SK-N-SH (cell line): ENCODE results near the gene PCBD2. TPM values are rescaled to one million over a fixed set of nuclear protein-coding genes. Genes with fewer than 3 reads are reported as not detected.

Source experiments
- CTCF ChIA-PET: fragments of 300-600, 350-600 bp; formaldehyde crosslinking; extraction: SDS; loops from one replicate; lab custom pipeline; 2021; lab: Yijun Ruan, JAX
- POLR2A ChIA-PET: fragments of 350-600 bp; sonication (Branson Sonifier 250); formaldehyde crosslinking; extraction: SDS; loops from one replicate; lab custom pipeline; 2020; ENCODE audit warnings: antibody characterized with exemption, inconsistent platforms; lab: Yijun Ruan, JAX
- DNase-seq: peaks from one replicate; pipeline ENCODE4 v3.0.0; 2012
- H2AFZ ChIP-seq: fragments of 200-600 bp; sonication (generic); 2 replicates; pipeline ENCODE4 v1.8.1; 2016; ENCODE audit warnings: antibody characterized with exemption, mild to moderate bottlenecking, low read depth
- H3F3A ChIP-seq: fragments of 200-600 bp; sonication (generic); replicated peaks from 2 replicates; pipeline ENCODE3; 2016; ENCODE audit warnings: antibody characterized with exemption, mild to moderate bottlenecking; ENCODE audit not compliant: insufficient read depth
- H3K27ac ChIP-seq, 2 experiments: fragments of 200-500 bp in 1 of 2; fragments of 200-600 bp in 1 of 2; sonication (Bioruptor generic) in 1 of 2; sonication (generic), shearing (Covaris generic) in 1 of 2; 2 replicates each; pipeline versions ENCODE4 v1.5.1 to v1.6.1; 2014 to 2016; ENCODE audit warnings: low read depth in 2 of 2, inconsistent platforms in 1 of 2, low read length in 1 of 2, mild to moderate bottlenecking in 1 of 2, mixed read lengths in 1 of 2
- H3K27me3 ChIP-seq: fragments of 200-600 bp; sonication (generic), shearing (Covaris generic); 2 replicates; pipeline ENCODE4 v1.6.1; 2016; ENCODE audit warnings: mixed run types; ENCODE audit not compliant: insufficient read depth
- H3K36me3 ChIP-seq, 2 experiments: fragments of 200-500 bp in 1 of 2; fragments of 200-600 bp in 1 of 2; sonication (Bioruptor generic) in 1 of 2; sonication (generic) in 1 of 2; replicated peaks in 1 of 2; 2 replicates each; pipeline versions ENCODE3 to v1.5.1; 2014 to 2016; ENCODE audit warnings: low read length in 1 of 2, mild to moderate bottlenecking in 1 of 2; ENCODE audit not compliant: insufficient read depth in 2 of 2, control insufficient read depth in 1 of 2
- H3K4me1 ChIP-seq, 2 experiments: fragments of 200-500 bp in 1 of 2; fragments of 200-600 bp in 1 of 2; sonication (Bioruptor generic) in 1 of 2; sonication (generic), shearing (Covaris generic) in 1 of 2; 2 replicates each; pipeline versions ENCODE4 v1.5.1 to v1.6.1; 2014 to 2016; ENCODE audit warnings: low read depth in 1 of 2, low read length in 1 of 2, mixed run types in 1 of 2; ENCODE audit not compliant: insufficient read depth in 2 of 2, control insufficient read depth in 1 of 2
- H3K4me2 ChIP-seq: fragments of 200-600 bp; sonication (generic), shearing (Covaris generic); 2 replicates; pipeline ENCODE4 v1.6.1; 2017; ENCODE audit warnings: mixed run types
- H3K4me3 ChIP-seq, 2 experiments: fragments of 200-500 bp in 1 of 2; fragments of 200-600 bp in 1 of 2; sonication (Bioruptor generic) in 1 of 2; sonication (generic), shearing (Covaris generic) in 1 of 2; 2 replicates each; pipeline versions ENCODE4 v1.5.1 to v1.8.1; 2014 to 2016; ENCODE audit warnings: low read depth in 2 of 2, inconsistent platforms in 1 of 2, low read length in 1 of 2, mild to moderate bottlenecking in 1 of 2, mixed read lengths in 1 of 2, moderate library complexity in 1 of 2
- H3K79me2 ChIP-seq: fragments of 200-600 bp; sonication (generic); 2 replicates; pipeline ENCODE4 v1.8.1; 2017; ENCODE audit warnings: mild to moderate bottlenecking; ENCODE audit not compliant: insufficient read depth
- H3K9ac ChIP-seq: fragments of 200-600 bp; sonication (generic); 2 replicates; pipeline ENCODE4 v1.6.1; 2017; ENCODE audit warnings: mixed run types
- H3K9me2 ChIP-seq: fragments of 200-600 bp; sonication (generic); 2 replicates; pipeline ENCODE4 v1.6.1; 2017; ENCODE audit warnings: mixed run types
- H3K9me3 ChIP-seq: fragments of 200-600 bp; sonication (generic); 2 replicates; pipeline ENCODE4 v1.6.1; 2017; ENCODE audit warnings: mixed run types, mild to moderate bottlenecking, moderate library complexity
- H4K20me1 ChIP-seq: fragments of 200-600 bp; sonication (generic); 2 replicates; pipeline ENCODE4 v1.6.1; 2017; ENCODE audit warnings: mild to moderate bottlenecking, mixed run types; ENCODE audit not compliant: insufficient read depth
- ELF1 ChIP-seq: IDR thresholded peaks from 2 replicates; pipeline ENCODE4 v1.4.0; 2012
- EP300 ChIP-seq, 2 experiments: IDR thresholded peaks; 2 replicates each; pipeline versions ENCODE4 v1.4.0 to v1.6.1; 2012; ENCODE audit warnings: borderline replicate concordance in 1 of 2, low read depth in 1 of 2, low read length in 1 of 2
- EZH2phosphoT487 ChIP-seq: fragments of 200-600 bp; sonication (generic); IDR thresholded peaks from 2 replicates; pipeline ENCODE4 v1.6.1; 2017; ENCODE audit warnings: low read depth, mixed run types, mild to moderate bottlenecking, antibody characterized with exemption, moderate library complexity, borderline replicate concordance
- FOSL2 ChIP-seq: IDR thresholded peaks from 2 replicates; pipeline ENCODE4 v1.4.0; 2012; ENCODE audit warnings: low read depth, mild to moderate bottlenecking, moderate library complexity, borderline replicate concordance
- FOXM1 ChIP-seq: IDR thresholded peaks from 2 replicates; pipeline ENCODE4 v1.4.0; 2012; ENCODE audit warnings: low read depth, mild to moderate bottlenecking
- MEF2A ChIP-seq: IDR thresholded peaks from 2 replicates; pipeline ENCODE4 v1.4.0; 2012; ENCODE audit warnings: low read depth, borderline replicate concordance
- MXI1 ChIP-seq: IDR thresholded peaks from 2 replicates; pipeline ENCODE4 v1.6.1; 2012; ENCODE audit warnings: mild to moderate bottlenecking, low read depth, low read length, improper control_type of control experiment
- NFIC ChIP-seq: IDR thresholded peaks from 2 replicates; pipeline ENCODE4 v1.4.0; 2012; ENCODE audit warnings: borderline replicate concordance
- NRF1 ChIP-seq: IDR thresholded peaks from 2 replicates; pipeline ENCODE4 v1.6.1; 2012; ENCODE audit warnings: low read depth, mild to moderate bottlenecking, low read length
- RAD21 ChIP-seq: IDR thresholded peaks from 2 replicates; pipeline ENCODE4 v1.6.1; 2012; ENCODE audit warnings: mild to moderate bottlenecking, low read length
- RXRA ChIP-seq: IDR thresholded peaks from 2 replicates; pipeline ENCODE4 v1.4.0; 2012; ENCODE audit warnings: low read depth, mild to moderate bottlenecking, borderline replicate concordance
- SIN3A ChIP-seq: IDR thresholded peaks from 2 replicates; pipeline ENCODE4 v1.6.1; 2012; ENCODE audit warnings: low read depth, mild to moderate bottlenecking, low read length, moderate library complexity, borderline replicate concordance
- SMC3 ChIP-seq: IDR thresholded peaks from 2 replicates; pipeline ENCODE4 v1.6.1; 2012; ENCODE audit warnings: low read depth, low read length, improper control_type of control experiment
- TCF12 ChIP-seq: IDR thresholded peaks from 2 replicates; pipeline ENCODE4 v1.4.0; 2012
- YY1 ChIP-seq: IDR thresholded peaks from 2 replicates; pipeline ENCODE4 v1.4.0; 2012; ENCODE audit warnings: low read depth, mild to moderate bottlenecking
- WGBS: methylation state at CpG from one replicate; pipeline ENCODE4 v1.1.6; 2017; ENCODE audit warnings: low lambda C conversion rate; 5-methylcytosine and 5-hydroxymethylcytosine counted together
- polyA plus RNA-seq, 3 experiments: library from polyadenylated mRNA; depleted of rRNA; stranded (reverse); fragments of >200 nt; gene quantifications; 2 replicates each; pipeline ENCODE4 v1.2.3, GENCODE V29; 2012
- TF ChIP-seq, protein P1 (sequence below): IDR thresholded peaks from 2 replicates; pipeline ENCODE4 v1.4.0; 2012; ENCODE audit warnings: low read depth, borderline replicate concordance
- TF ChIP-seq, protein P2 (sequence below): fragments of 150-350 bp; IDR thresholded peaks from 2 replicates; pipeline ENCODE4 v1.6.1; 2016; ENCODE audit warnings: mild to moderate bottlenecking, low read depth, low read length
- TF ChIP-seq, protein P3 (sequence below): fragments of 200-600 bp; sonication (generic); IDR thresholded peaks from 2 replicates; pipeline ENCODE4 v1.6.1; 2017; ENCODE audit warnings: antibody characterized with exemption, mild to moderate bottlenecking, moderate library complexity

Gene PCBD2
- polyA plus RNA-seq, 1 of the 3 experiments (the other 2 are of a cell fraction): 5.1 TPM

DNA sequence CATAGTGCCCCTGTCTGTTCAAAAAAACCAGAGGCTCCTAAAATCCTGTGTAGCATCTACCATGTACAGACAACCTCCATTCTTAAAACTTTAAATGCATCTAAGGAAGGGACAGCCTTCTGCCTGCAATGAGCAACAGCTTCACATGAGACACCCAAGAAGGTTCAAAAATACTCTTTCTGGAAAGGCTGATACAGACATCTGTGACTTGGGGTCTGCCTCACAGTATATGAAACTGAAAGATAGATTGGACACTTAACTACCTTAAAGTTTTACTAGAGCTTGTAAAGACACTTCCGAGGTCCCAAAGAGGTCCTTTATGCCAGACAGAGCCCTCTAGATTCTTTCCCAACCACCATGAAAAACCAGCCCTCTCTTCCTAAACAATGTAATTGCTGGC, 34.6 kb downstream of the PCBD2 start:
- Histone ChIP-seq H2AFZ (no peak overlapping the region), H3K4me1 (peaks cover 0 to 30% of the 10 kb centered on the region in 2 experiments; a peak in 2 of 4 replicates), H4K20me1 (no peaks in the 10 kb centered on the region), H3K79me2 (no peaks in the 10 kb centered on the region), H3F3A (peaks cover under 1% of the 10 kb centered on the region), H3K9me2 (no peaks in the 10 kb centered on the region), H3K36me3 (peaks cover 0 to 9% of the 10 kb centered on the region in 2 experiments), H3K9me3 (no peaks in the 10 kb centered on the region), H3K27me3 (no peaks in the 10 kb centered on the region), H3K27ac (no peak overlapping the region), H3K4me2 (no peak overlapping the region), H3K4me3 (no peak overlapping the region), H3K9ac (no peak overlapping the region)
- ChIA-PET CTCF (interaction anchor here (1.6 to 2.4 kb wide), 2 partner anchors 23 to 35 kb away, joined by 5 to 9 read pairs; partner anchors contain the start of gene PCBD2), POLR2A (no interaction called here)
- no peak for DNase-seq
- TF ChIP-seq ELF1: no peak
- 100% methylated on average over 1 of the region's 1 CpG for WGBS

DNA sequence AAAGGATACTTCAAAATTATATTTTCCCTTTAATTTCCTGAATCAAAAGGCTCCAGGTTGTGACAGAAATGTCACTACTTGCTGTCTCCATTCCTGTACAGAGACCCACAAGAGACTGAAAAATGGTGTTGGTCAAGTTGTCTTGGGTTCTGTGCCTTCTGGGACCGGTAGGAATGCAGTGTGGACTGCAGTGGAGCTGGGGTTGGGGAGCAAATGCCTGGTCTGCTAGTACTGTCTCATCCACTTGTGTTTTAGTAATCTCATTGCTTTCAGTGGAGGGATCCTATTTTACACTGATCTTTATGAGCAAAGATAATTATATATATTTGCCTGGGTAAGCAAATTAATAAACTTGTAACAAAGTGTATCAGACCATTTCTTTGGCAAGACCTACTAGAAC, 38.6 kb downstream of the PCBD2 start:
- TF ChIP-seq MEF2A: no peak
- no peak for TF ChIP-seq FOXM1
- TF ChIP-seq, protein P1, sequence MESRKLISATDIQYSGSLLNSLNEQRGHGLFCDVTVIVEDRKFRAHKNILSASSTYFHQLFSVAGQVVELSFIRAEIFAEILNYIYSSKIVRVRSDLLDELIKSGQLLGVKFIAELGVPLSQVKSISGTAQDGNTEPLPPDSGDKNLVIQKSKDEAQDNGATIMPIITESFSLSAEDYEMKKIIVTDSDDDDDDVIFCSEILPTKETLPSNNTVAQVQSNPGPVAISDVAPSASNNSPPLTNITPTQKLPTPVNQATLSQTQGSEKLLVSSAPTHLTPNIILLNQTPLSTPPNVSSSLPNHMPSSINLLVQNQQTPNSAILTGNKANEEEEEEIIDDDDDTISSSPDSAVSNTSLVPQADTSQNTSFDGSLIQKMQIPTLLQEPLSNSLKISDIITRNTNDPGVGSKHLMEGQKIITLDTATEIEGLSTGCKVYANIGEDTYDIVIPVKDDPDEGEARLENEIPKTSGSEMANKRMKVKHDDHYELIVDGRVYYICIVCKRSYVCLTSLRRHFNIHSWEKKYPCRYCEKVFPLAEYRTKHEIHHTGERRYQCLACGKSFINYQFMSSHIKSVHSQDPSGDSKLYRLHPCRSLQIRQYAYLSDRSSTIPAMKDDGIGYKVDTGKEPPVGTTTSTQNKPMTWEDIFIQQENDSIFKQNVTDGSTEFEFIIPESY: no peak
- TF ChIP-seq MXI1: no peak
- no peak for TF ChIP-seq YY1
- TF ChIP-seq NFIC: no peak
- no peak for TF ChIP-seq NRF1
- H3K27ac ChIP-seq: no peak overlapping the region
- no peaks in the 10 kb centered on the region for H3K9me3 ChIP-seq
- no peak for DNase-seq
- no peak overlapping the region for H3K9ac ChIP-seq
- H3F3A ChIP-seq: peaks cover 7% of the 10 kb centered on the region
- H3K4me2 ChIP-seq: no peak overlapping the region
- ChIA-PET POLR2A (no interaction called here), CTCF (interaction anchor here (1.0 kb wide), 1 partner anchor 39 kb away, joined by 3 read pairs; the partner anchor contains the start of gene PCBD2)
- H3K9me2 ChIP-seq: no peaks in the 10 kb centered on the region
- H3K27me3 ChIP-seq: no peaks in the 10 kb centered on the region
- H3K4me3 ChIP-seq: no peak overlapping the region
- WGBS: 100% methylated on average over 1 of the region's 1 CpG
- H3K36me3 ChIP-seq: peaks cover 0 to 4% of the 10 kb centered on the region in 2 experiments
- H3K4me1 ChIP-seq: peaks cover 0 to 23% of the 10 kb centered on the region in 2 experiments; a peak in 2 of 4 replicates
- no peaks in the 10 kb centered on the region for H4K20me1 ChIP-seq
- no peak overlapping the region for H2AFZ ChIP-seq
- no peaks in the 10 kb centered on the region for H3K79me2 ChIP-seq

DNA sequence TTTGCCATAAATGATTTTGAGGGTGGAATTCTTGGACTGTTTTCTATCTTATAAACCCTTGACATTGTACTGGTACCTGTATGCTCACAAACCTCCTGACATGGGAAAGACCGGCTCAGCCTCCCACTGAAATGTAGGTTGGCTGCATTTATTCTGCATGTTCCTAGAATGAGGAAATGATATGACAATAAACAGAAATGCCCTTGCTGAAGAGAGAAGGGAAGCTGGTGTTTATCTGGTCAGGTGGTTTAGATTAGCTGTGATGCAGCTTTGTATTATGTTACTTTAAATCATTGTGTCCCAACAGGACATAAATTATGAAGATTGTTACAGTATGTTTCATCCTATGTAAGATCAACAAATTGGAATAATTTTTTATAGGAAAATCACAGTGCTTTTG, 39.7 kb downstream of the PCBD2 start:
- Histone ChIP-seq H3K9me3 (no peaks in the 10 kb centered on the region), H3K4me1 (peaks cover 0 to 23% of the 10 kb centered on the region in 2 experiments; a peak in 2 of 4 replicates), H4K20me1 (no peaks in the 10 kb centered on the region), H3K9me2 (no peaks in the 10 kb centered on the region), H3K4me2 (no peak overlapping the region), H3K9ac (no peak overlapping the region), H3K4me3 (no peak overlapping the region), H3K79me2 (no peaks in the 10 kb centered on the region), H3F3A (peaks cover 7% of the 10 kb centered on the region), H2AFZ (no peak overlapping the region), H3K36me3 (no peaks in the 10 kb centered on the region), H3K27ac (peak overlapping the region in 1 of 2 experiments; percentile 77; a peak in 2 of 4 replicates), H3K27me3 (no peaks in the 10 kb centered on the region)
- POLR2A ChIA-PET: interaction anchor here (1.0 kb wide), 1 partner anchor 35 kb away, joined by 3 read pairs; no protein-coding TSS in a partner anchor
- CTCF ChIA-PET: interaction anchor here (1.0 to 1.7 kb wide), 4 partner anchors 11 to 246 kb away, joined by 3 to 9 read pairs (median 6); partner anchors contain the start of gene PCBD2
- DNase-seq: peak; percentile 59
- 26% methylated on average over 1 of the region's 1 CpG for WGBS
- TF ChIP-seq, protein P2, sequence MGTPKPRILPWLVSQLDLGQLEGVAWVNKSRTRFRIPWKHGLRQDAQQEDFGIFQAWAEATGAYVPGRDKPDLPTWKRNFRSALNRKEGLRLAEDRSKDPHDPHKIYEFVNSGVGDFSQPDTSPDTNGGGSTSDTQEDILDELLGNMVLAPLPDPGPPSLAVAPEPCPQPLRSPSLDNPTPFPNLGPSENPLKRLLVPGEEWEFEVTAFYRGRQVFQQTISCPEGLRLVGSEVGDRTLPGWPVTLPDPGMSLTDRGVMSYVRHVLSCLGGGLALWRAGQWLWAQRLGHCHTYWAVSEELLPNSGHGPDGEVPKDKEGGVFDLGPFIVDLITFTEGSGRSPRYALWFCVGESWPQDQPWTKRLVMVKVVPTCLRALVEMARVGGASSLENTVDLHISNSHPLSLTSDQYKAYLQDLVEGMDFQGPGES: no peak
- no peak for TF ChIP-seq RXRA
- no peak; the same call in 1 of the 2 replicates for TF ChIP-seq SIN3A
- TF ChIP-seq RAD21: no peak
- no peak for TF ChIP-seq YY1
- TF ChIP-seq, protein P3, sequence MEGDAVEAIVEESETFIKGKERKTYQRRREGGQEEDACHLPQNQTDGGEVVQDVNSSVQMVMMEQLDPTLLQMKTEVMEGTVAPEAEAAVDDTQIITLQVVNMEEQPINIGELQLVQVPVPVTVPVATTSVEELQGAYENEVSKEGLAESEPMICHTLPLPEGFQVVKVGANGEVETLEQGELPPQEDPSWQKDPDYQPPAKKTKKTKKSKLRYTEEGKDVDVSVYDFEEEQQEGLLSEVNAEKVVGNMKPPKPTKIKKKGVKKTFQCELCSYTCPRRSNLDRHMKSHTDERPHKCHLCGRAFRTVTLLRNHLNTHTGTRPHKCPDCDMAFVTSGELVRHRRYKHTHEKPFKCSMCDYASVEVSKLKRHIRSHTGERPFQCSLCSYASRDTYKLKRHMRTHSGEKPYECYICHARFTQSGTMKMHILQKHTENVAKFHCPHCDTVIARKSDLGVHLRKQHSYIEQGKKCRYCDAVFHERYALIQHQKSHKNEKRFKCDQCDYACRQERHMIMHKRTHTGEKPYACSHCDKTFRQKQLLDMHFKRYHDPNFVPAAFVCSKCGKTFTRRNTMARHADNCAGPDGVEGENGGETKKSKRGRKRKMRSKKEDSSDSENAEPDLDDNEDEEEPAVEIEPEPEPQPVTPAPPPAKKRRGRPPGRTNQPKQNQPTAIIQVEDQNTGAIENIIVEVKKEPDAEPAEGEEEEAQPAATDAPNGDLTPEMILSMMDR: no peak
- TF ChIP-seq FOSL2: no peak
- TF ChIP-seq ELF1: no peak
- TF ChIP-seq TCF12: peak; percentile 91
- peak; percentile 12 to 96; a peak in 3 of 4 replicates for TF ChIP-seq EP300 (IDR thresholded peaks at IDR 0.05; ENCODE audit: borderline replicate concordance in 1 of 2, low read depth in 1 of 2, low read length in 1 of 2)
- no peak for TF ChIP-seq EZH2phosphoT487
- TF ChIP-seq SMC3: no peak
